Breast epithelium (tissue), 4 donors: ENCODE data around the gene SLC26A2. TPM values are rescaled to one million over a fixed set of nuclear protein-coding genes. Genes with fewer than 3 reads are reported as not detected.

Experiments used
- DNase-seq, 2 donors: peaks; one replicate each; pipeline ENCODE4 v3.0.0-alpha.2; 2019; ENCODE audit warnings: low spot score in 2 of 2
- H3K27ac ChIP-seq, 2 donors: fragments of 200-600 bp; sonication (generic) in 1 of 2; one replicate each; pipeline ENCODE4 v1.5.1; 2016 to 2019; ENCODE audit warnings: mild to moderate bottlenecking in 1 of 2
- H3K27me3 ChIP-seq, 2 donors: fragments of 200-600 bp; sonication (generic) in 1 of 2; one replicate each; pipeline versions ENCODE4 v1.5.1 to v1.6.0; 2017 to 2019; ENCODE audit warnings: control low read depth in 1 of 2, mild to moderate bottlenecking in 1 of 2
- H3K36me3 ChIP-seq: fragments of 200-600 bp; one replicate; pipeline ENCODE4 v1.5.1; 2019
- H3K4me1 ChIP-seq, 2 donors: fragments of 200-600 bp; sonication (generic); one replicate each; pipeline ENCODE4 v1.5.1; 2016 to 2019; ENCODE audit warnings: control low read depth in 1 of 2
- H3K4me3 ChIP-seq, 3 donors: fragments of 200-600 bp; sonication (generic); 1 replicate in 2 of 3; 2 replicates in 1 of 3; pipeline ENCODE4 v1.5.1; 2016 to 2019; ENCODE audit warnings: mild to moderate bottlenecking in 3 of 3, moderate library complexity in 2 of 3
- H3K9me3 ChIP-seq, 2 donors: fragments of 200-600 bp; sonication (generic) in 1 of 2; one replicate each; pipeline ENCODE4 v1.5.1; 2016 to 2019; ENCODE audit warnings: control low read depth in 1 of 2
- POLR2A ChIP-seq: fragments of 450-650 bp; IDR thresholded peaks from one replicate; pipeline ENCODE4 v1.6.1; 2016; ENCODE audit warnings: antibody characterized with exemption, mild to moderate bottlenecking, moderate library complexity
- POLR2AphosphoS5 ChIP-seq, 3 donors: sonication (generic); formaldehyde crosslinking; IDR thresholded peaks; one replicate each; pipeline ENCODE4 v1.6.1; 2017; ENCODE audit warnings: antibody characterized with exemption in 3 of 3
- intact Hi-C: fragments of 100-400 bp; cut with DNase I; formaldehyde crosslinking; loops from one replicate; pipeline ENCODE4 v1.15.1; 2023; ENCODE audit warnings: low total_unique reads
- total RNA-seq, 3 donors: library from RNA; depleted of rRNA; stranded (reverse); fragments of >200 nt; gene quantifications; one replicate each; pipeline ENCODE4 v1.1.0, GENCODE V29; 2016
- TF ChIP-seq, protein P1 (sequence below), 3 donors: fragments of 450-650 bp; IDR thresholded peaks; one replicate each; pipeline ENCODE4 v1.5.1; 2016 to 2017; ENCODE audit warnings: antibody characterized with exemption in 3 of 3, mild to moderate bottlenecking in 3 of 3, moderate library complexity in 3 of 3

Gene SLC26A2
- total RNA-seq, 3 donors from 2014 or later, result 10.6 to 103 (median 30.2) TPM

DNA sequence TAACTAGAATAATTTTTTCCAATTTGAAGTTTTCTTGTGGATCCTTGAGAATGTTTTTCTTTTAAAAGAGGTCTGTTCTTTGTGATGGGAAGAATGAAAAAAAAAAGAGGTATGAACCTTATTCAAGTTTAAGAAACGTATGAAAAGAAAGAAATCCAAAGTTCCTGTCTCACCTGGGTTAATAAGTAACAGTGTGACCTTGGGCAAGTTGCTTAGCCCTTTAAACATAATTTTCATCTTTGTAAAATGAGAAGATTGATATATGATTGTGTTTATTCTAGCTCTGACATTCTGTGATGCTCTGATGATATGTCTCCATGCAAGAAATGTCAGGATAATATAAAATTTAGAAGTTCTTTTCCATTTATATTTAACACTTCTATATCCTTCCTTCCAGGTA, 19.3 kb downstream of the SLC26A2 start:
- no peaks in the 10 kb centered on the region for H3K27me3 ChIP-seq
- no peaks in the 10 kb centered on the region for H3K4me1 ChIP-seq
- no peak overlapping the region for H3K4me3 ChIP-seq
- H3K36me3 ChIP-seq, result peaks cover 3% of the 10 kb centered on the region
- DNase-seq, result no peak
- H3K9me3 ChIP-seq, result no peaks in the 10 kb centered on the region
- no peak for TF ChIP-seq POLR2AphosphoS5 (IDR thresholded peaks at IDR 0.05)
- TF ChIP-seq POLR2A, result no peak
- TF ChIP-seq, protein P1, sequence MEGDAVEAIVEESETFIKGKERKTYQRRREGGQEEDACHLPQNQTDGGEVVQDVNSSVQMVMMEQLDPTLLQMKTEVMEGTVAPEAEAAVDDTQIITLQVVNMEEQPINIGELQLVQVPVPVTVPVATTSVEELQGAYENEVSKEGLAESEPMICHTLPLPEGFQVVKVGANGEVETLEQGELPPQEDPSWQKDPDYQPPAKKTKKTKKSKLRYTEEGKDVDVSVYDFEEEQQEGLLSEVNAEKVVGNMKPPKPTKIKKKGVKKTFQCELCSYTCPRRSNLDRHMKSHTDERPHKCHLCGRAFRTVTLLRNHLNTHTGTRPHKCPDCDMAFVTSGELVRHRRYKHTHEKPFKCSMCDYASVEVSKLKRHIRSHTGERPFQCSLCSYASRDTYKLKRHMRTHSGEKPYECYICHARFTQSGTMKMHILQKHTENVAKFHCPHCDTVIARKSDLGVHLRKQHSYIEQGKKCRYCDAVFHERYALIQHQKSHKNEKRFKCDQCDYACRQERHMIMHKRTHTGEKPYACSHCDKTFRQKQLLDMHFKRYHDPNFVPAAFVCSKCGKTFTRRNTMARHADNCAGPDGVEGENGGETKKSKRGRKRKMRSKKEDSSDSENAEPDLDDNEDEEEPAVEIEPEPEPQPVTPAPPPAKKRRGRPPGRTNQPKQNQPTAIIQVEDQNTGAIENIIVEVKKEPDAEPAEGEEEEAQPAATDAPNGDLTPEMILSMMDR (IDR thresholded peaks at IDR 0.05), result no peak
- H3K27ac ChIP-seq, result no peak overlapping the region
- intact Hi-C loops, result loop anchor here (10.0 kb wide), 1 partner anchor 145 kb away; no protein-coding TSS in a partner anchor

DNA sequence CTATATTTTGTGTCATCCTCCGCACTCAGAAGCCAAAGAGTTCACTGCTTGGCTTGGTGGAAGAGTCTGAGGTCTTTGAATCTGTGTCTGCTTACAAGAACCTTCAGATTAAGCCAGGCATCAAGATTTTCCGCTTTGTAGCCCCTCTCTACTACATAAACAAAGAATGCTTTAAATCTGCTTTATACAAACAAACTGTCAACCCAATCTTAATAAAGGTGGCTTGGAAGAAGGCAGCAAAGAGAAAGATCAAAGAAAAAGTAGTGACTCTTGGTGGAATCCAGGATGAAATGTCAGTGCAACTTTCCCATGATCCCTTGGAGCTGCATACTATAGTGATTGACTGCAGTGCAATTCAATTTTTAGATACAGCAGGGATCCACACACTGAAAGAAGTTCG, 20.6 kb downstream of the SLC26A2 start:
- Histone ChIP-seq H3K9me3 (no peaks in the 10 kb centered on the region), H3K27ac (no peak overlapping the region), H3K4me1 (no peaks in the 10 kb centered on the region), H3K27me3 (no peaks in the 10 kb centered on the region), H3K4me3 (no peak overlapping the region), H3K36me3 (peaks cover 3% of the 10 kb centered on the region)
- intact Hi-C loops, result loop anchor here (10.0 kb wide), 1 partner anchor 146 kb away; no protein-coding TSS in a partner anchor
- no peak for DNase-seq
- TF ChIP-seq, protein P1 (IDR thresholded peaks at IDR 0.05), result no peak
- TF ChIP-seq POLR2A (no peak), POLR2AphosphoS5 (IDR thresholded peaks at IDR 0.05) (no peak)

DNA sequence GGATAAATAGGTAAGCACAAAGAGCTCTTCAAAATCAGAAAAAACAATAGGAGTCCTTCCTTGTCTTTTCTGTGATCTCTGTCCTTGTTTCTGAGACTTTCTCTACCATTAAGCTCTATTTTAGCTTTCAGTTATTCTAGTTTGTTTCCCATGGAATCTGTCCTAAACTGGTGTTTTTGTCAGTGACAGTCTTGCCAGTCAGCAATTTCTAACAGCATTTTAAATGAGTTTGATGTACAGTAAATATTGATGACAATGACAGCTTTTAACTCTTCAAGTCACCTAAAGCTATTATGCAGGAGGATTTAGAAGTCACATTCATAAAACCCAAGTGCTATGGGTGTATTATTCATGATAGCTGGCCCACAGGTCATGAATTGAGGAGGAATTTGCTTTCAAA, 21.9 kb downstream of the SLC26A2 start:
- Histone ChIP-seq H3K27me3 (no peaks in the 10 kb centered on the region), H3K4me3 (no peak overlapping the region), H3K9me3 (no peaks in the 10 kb centered on the region), H3K27ac (no peak overlapping the region), H3K4me1 (no peaks in the 10 kb centered on the region), H3K36me3 (peaks cover 3% of the 10 kb centered on the region)
- no peak for DNase-seq
- TF ChIP-seq POLR2AphosphoS5 (IDR thresholded peaks at IDR 0.05) (no peak), POLR2A (no peak)
- TF ChIP-seq, protein P1 (IDR thresholded peaks at IDR 0.05), result no peak
- intact Hi-C loops, result loop anchor here (10.0 kb wide), 1 partner anchor 148 kb away; no protein-coding TSS in a partner anchor

DNA sequence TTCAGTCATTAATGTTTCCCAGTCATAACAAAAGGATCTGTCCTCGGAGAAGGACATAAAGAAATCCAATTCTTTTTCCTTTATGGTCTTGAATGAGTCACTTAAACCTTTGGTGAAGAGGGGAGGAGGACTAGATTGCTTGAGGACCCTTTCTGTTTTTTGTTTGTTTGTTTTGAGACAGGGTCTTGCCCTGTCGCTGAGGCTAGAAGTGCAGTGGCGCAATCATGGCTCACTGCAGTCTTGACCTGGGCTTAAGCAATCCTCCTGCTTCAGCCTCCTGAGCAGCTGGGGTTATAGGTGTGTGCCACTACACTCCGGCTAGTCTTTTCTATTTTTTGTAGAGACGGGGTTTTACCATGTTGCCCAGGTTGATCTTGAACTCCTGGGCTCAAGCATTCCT, 27.6 kb downstream of the SLC26A2 start:
- H3K9me3 ChIP-seq, result no peaks in the 10 kb centered on the region
- H3K4me1 ChIP-seq, result no peaks in the 10 kb centered on the region
- H3K4me3 ChIP-seq, result no peak overlapping the region
- no peaks in the 10 kb centered on the region for H3K27me3 ChIP-seq
- intact Hi-C loops, result loop anchor here (10.0 kb wide), 1 partner anchor 153 kb away; no protein-coding TSS in a partner anchor
- no peak overlapping the region for H3K27ac ChIP-seq
- no peak for DNase-seq
- no peaks in the 10 kb centered on the region for H3K36me3 ChIP-seq
- TF ChIP-seq POLR2AphosphoS5 (IDR thresholded peaks at IDR 0.05), result no peak
- TF ChIP-seq, protein P1 (IDR thresholded peaks at IDR 0.05), result no peak
- TF ChIP-seq POLR2A, result no peak

DNA sequence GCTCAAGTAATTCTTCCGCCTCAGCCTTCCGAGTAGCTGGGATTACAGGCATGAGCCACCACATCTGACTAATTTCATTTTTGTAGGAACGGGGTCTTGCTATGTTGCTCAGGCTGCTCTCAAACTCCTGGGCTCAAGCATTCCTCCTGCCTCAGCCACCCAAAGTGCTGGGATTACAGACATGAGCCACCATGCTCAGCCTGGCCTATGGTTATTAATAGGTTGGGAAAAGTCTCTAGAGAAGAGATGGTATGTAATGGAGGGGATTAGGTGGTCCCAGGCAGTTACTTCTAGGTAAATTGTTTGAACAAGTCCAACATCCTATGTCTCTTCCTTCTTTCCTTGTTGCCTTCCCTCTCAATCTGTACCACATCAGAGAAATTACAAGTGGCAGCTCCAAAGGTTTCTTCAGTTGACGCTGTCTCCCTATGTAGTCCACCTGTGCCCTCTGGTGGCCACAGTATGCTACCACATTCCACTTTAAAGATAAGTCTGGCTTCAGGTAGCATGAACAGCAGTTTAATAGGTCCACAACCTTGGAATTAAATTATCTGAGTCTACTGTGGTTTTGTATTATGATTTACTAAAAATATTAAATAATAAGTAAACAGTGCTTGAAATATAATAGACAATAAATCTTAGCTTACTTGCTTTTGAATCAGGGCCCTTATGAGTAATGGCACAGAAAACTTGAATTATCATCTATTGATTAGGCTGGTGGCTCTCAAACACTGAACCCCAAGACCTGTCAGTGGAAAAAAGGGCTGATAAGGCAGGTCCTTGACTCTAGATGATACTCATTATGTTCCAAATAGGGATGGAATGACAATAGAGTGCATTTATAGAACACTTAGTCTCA, 30.2 kb downstream of the SLC26A2 start:
- no peak overlapping the region for H3K27ac ChIP-seq
- peaks cover 0 to under 1% of the 10 kb centered on the region in 2 donors for H3K4me1 ChIP-seq
- no peaks in the 10 kb centered on the region for H3K27me3 ChIP-seq
- intact Hi-C loops, result no loop called here
- H3K4me3 ChIP-seq, result no peak overlapping the region
- no peaks in the 10 kb centered on the region for H3K36me3 ChIP-seq
- peak; percentile 64 to 80 for DNase-seq
- no peaks in the 10 kb centered on the region for H3K9me3 ChIP-seq
- TF ChIP-seq POLR2A (no peak), POLR2AphosphoS5 (IDR thresholded peaks at IDR 0.05) (no peak)
- TF ChIP-seq, protein P1 (IDR thresholded peaks at IDR 0.05), result peak; percentile 72 to 96 (median 86)
